GM19238 (cell line): ENCODE data around the gene USP12.

ENCODE experiments used
- DNase-seq: peaks from one replicate; pipeline ENCODE4 v3.0.0; 2011; ENCODE audit warnings: low spot score; ENCODE audit not compliant: insufficient read length

The USP12 gene

GRCh38 chr13:27038323-27038722 is 133.3 kb downstream of the USP12 start:
- DNase-seq: no peak

- DNase-seq: no peak
Observed at GRCh38 chr13:27037571-27037970, 134.0 kb downstream of the USP12 start.

GRCh38 chr13:27037171-27037570 is 134.4 kb downstream of the USP12 start:
- DNase-seq: no peak

GRCh38 chr13:27036236-27036981 is 135.2 kb downstream of the USP12 start:
- DNase-seq: no peak

GRCh38 chr13:27035892-27036235 is 135.7 kb downstream of the USP12 start:
- DNase-seq: no peak

GRCh38 chr13:27034678-27035111 is 136.9 kb downstream of the USP12 start:
- no peak for DNase-seq

- no peak for DNase-seq
Observed at GRCh38 chr13:27028683-27029480, 142.7 kb downstream of the USP12 start.

- DNase-seq: no peak
Observed at GRCh38 chr13:27027086-27027667, 144.4 kb downstream of the USP12 start.

- DNase-seq: no peak
Observed at GRCh38 chr13:27026396-27026795, 145.2 kb downstream of the USP12 start.

GRCh38 chr13:27024776-27025492 is 146.7 kb downstream of the USP12 start:
- DNase-seq: no peak

- DNase-seq: no peak
Observed at GRCh38 chr13:27024074-27024461, 147.5 kb downstream of the USP12 start.

GRCh38 chr13:27023385-27024073 is 148.1 kb downstream of the USP12 start:
- DNase-seq: no peak

- DNase-seq: no peak
Observed at GRCh38 chr13:27022571-27023311, 148.9 kb downstream of the USP12 start.

GRCh38 chr13:27020415-27020814 is 151.2 kb downstream of the USP12 start:
- no peak for DNase-seq

GRCh38 chr13:27018882-27019281 is 152.7 kb downstream of the USP12 start:
- no peak for DNase-seq

- DNase-seq: no peak
Observed at GRCh38 chr13:27018344-27018861, 153.2 kb downstream of the USP12 start.

- DNase-seq: no peak
Observed at GRCh38 chr13:27016875-27017274, 154.7 kb downstream of the USP12 start.
